Measurements from ENCODE around the gene GPRC5C. TPM values are rescaled to one million over a fixed set of nuclear protein-coding genes. Genes with fewer than 3 reads are reported as not detected.

GPRC5C gene
- polyA plus RNA-seq, 1 experiment: 0.33 TPM

GRCh38 chr17:74387365-74388218 is 44.3 kb upstream of the GPRC5C start:
- H3K36me3 ChIP-seq (ENCODE audit: control insufficient read depth, insufficient read depth, low read length): no peaks in the 10 kb centered on the region
- no peak for DNase-seq (ENCODE audit: low read depth)
- H3K4me3 ChIP-seq (ENCODE audit: low read depth, low read length): no peak overlapping the region
- POLR2A ChIA-PET: no interaction called here
- TF ChIP-seq CTCF (IDR thresholded peaks at IDR 0.05; ENCODE audit: insufficient read depth, low read depth, low read length): no peak
- H3K27me3 ChIP-seq (ENCODE audit: control insufficient read depth, insufficient read depth, low read length): no peaks in the 10 kb centered on the region
- CTCF ChIA-PET: interaction anchor here (0.7 to 1.8 kb wide), 4 partner anchors 8 to 70 kb away, joined by 3 to 5 read pairs (median 4); no protein-coding TSS in a partner anchor

GRCh38 chr17:74389084-74389753 is 42.7 kb upstream of the GPRC5C start:
- TF ChIP-seq CTCF (IDR thresholded peaks at IDR 0.05; ENCODE audit: insufficient read depth, low read depth, low read length): no peak
- Histone ChIP-seq H3K4me3 (ENCODE audit: low read depth, low read length) (no peak overlapping the region), H3K36me3 (ENCODE audit: control insufficient read depth, insufficient read depth, low read length) (no peaks in the 10 kb centered on the region), H3K27me3 (ENCODE audit: control insufficient read depth, insufficient read depth, low read length) (no peaks in the 10 kb centered on the region)
- CTCF ChIA-PET: interaction anchor here (1.0 to 1.8 kb wide), 2 partner anchors 10 to 55 kb away, joined by 3 to 5 read pairs; no protein-coding TSS in a partner anchor
- POLR2A ChIA-PET: no interaction called here
- DNase-seq (ENCODE audit: low read depth): no peak

- H3K36me3 ChIP-seq (ENCODE audit: control insufficient read depth, insufficient read depth, low read length): no peaks in the 10 kb centered on the region
- no peaks in the 10 kb centered on the region for H3K27me3 ChIP-seq (ENCODE audit: control insufficient read depth, insufficient read depth, low read length)
- CTCF ChIA-PET: interaction anchor here (1.6 kb wide), 1 partner anchor 10 kb away, joined by 6 read pairs; no protein-coding TSS in a partner anchor
Measured at GRCh38 chr17:74389937-74390679, 41.8 kb upstream of the GPRC5C start.

GRCh38 chr17:74390680-74391653 is 40.9 kb upstream of the GPRC5C start:
- CTCF ChIA-PET: interaction anchor here (1.2 to 1.6 kb wide), 3 partner anchors 11 to 67 kb away, joined by 4 to 8 read pairs (median 6); no protein-coding TSS in a partner anchor
- no peak for TF ChIP-seq CTCF (IDR thresholded peaks at IDR 0.05; ENCODE audit: insufficient read depth, low read depth, low read length)
- no peak for DNase-seq (ENCODE audit: low read depth)

More at GRCh38 chr17:74389937-74390679, 41.8 kb upstream of the GPRC5C start:
- no peak for TF ChIP-seq CTCF (IDR thresholded peaks at IDR 0.05; ENCODE audit: insufficient read depth, low read depth, low read length)
- POLR2A ChIA-PET: no interaction called here
- no peak overlapping the region for H3K4me3 ChIP-seq (ENCODE audit: low read depth, low read length)
- DNase-seq (ENCODE audit: low read depth): no peak

More at GRCh38 chr17:74390680-74391653, 40.9 kb upstream of the GPRC5C start:
- Histone ChIP-seq H3K36me3 (ENCODE audit: control insufficient read depth, insufficient read depth, low read length) (no peaks in the 10 kb centered on the region), H3K4me3 (ENCODE audit: low read depth, low read length) (no peak overlapping the region), H3K27me3 (ENCODE audit: control insufficient read depth, insufficient read depth, low read length) (no peaks in the 10 kb centered on the region)
- POLR2A ChIA-PET: no interaction called here
